ENCODE measurements around the gene PNPLA3.

The PNPLA3 gene

DNA sequence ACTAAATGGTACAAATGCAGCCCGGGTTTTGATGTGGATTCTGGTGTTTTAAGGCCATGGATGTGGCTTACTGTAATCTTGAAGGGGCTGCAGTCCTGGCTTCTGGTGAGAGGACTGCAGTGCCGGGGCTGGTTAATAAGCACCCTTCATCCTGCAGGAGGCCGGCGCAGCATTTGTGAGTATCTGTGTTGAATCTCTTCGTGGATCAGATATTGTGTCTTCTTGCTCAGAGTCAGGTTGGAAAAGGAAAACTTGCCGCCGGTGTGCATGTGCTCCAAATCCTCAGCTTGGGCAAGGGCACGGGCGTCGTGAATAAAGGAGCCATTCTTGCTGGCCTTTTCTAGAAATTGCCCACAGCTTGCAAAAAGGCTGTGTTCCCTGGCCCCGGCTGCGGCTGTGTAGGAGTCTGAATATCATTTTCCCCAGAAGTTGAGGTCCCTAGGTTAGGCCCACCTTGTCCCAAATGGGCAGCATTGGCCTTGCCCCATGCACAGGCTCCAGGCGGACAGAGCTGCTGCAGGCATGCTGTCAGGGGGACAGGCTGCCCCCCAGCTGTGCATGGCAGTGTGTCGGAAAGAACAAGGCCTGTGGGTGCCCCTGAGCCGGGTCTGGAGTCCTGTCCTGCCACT, 71.6 kb downstream of the PNPLA3 start:
- DNase-seq = no peak

GRCh38 chr22:43995798-43996169, 72.2 kb downstream of the PNPLA3 start:
- no peak for DNase-seq

DNA sequence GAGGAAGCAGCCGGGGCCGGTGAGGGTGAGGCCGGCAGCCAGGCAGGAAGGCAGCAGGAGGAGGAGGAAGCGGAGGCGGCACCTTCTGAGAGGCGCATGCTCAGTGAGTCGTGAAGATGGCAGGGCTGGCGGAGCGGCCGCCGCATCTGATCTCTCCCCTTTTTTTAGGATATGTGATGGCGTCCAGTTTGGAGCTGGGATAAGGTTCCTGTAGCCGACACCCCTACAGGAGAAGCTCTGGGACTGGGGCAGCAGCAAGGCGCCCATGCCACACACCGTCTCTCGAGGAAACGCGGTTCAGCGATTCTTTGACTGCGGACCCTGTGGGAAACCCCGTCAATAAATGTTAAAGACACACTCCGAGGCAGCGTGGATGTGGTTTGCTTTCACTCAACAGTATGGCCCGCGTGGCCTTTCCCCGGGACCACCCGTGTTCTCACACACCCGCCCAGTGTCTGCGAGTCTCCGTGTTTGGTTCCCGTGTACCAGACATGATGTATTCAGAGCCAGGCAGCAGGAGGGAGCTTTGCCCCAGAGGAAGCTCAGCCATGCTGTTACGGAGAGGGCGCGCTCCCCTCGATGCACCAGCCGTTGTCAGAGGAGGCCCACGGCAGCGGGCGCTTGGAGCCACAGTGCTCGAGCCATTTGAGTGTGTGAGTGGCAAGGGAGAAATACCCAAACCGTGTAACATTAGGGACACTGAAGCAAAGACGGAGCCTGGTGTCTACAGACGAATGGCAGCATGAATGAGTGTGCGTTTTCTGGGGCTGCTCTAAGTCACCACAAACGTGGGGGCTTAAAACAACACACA, 72.8 kb downstream of the PNPLA3 start:
- no peak for DNase-seq

GRCh38 chr22:43996981-43997265, 73.3 kb downstream of the PNPLA3 start:
- no peak for DNase-seq

Data from NCI-H2171 treated with DMSO at 0.1 percent for 48 hours (cell line).